Heart right ventricle (tissue), 16 donors: ENCODE results near the gene TMEM139. TPM values are rescaled to one million over a fixed set of nuclear protein-coding genes. Genes with fewer than 3 reads are reported as not detected.

Source experiments
- ATAC-seq, 8 donors: fragments of 200-7000 bp; cut with Tn5 transposase; one replicate each; pipeline ENCODE4 v1.9.1; 2020; ENCODE audit warnings: mild to moderate bottlenecking in 8 of 8, moderate library complexity in 8 of 8, moderate number of reproducible peaks in 1 of 8
- DNase-seq, 2 donors: peaks; one replicate each; pipeline ENCODE4 v3.0.0-alpha.2; 2020
- H3K27ac ChIP-seq, 10 donors: fragments of 200-600 bp; sonication (generic) in 2 of 10; one replicate each; pipeline versions ENCODE4 v1.5.0 to v1.8.0; 2020 to 2022; ENCODE audit warnings: mild to moderate bottlenecking in 3 of 10
- H3K27me3 ChIP-seq, 7 donors: fragments of 200-600 bp; one replicate each; pipeline ENCODE4 v1.8.0; 2021 to 2022; ENCODE audit warnings: mild to moderate bottlenecking in 2 of 7
- H3K36me3 ChIP-seq, 9 donors: fragments of 200-600 bp; sonication (generic) in 1 of 9; one replicate each; pipeline versions ENCODE4 v1.5.0 to v1.8.0; 2020 to 2022; ENCODE audit warnings: mild to moderate bottlenecking in 2 of 9
- H3K4me1 ChIP-seq, 9 donors: fragments of 200-600 bp; sonication (generic) in 1 of 9; one replicate each; pipeline versions ENCODE4 v1.5.0 to v1.8.0; 2020 to 2022; ENCODE audit warnings: mild to moderate bottlenecking in 4 of 9
- H3K4me3 ChIP-seq, 10 donors: fragments of 200-600 bp; sonication (generic) in 2 of 10; one replicate each; pipeline versions ENCODE4 v1.5.0 to v1.8.0; 2020 to 2022; ENCODE audit warnings: mild to moderate bottlenecking in 7 of 10, moderate library complexity in 2 of 10
- H3K9me3 ChIP-seq, 11 donors: fragments of 200-600 bp in 10 of 11; sonication (generic) in 2 of 11; one replicate each; pipeline versions ENCODE4 v1.5.0 to v1.8.0; 2013 to 2022; ENCODE audit warnings: mild to moderate bottlenecking in 2 of 11, control low read depth in 1 of 11, moderate library complexity in 1 of 11
- CTCF ChIP-seq, 9 donors: fragments of 200-600 bp; sonication (generic) in 2 of 9; IDR thresholded peaks; one replicate each; pipeline versions ENCODE4 v1.5.0 to v1.8.0; 2021 to 2022; ENCODE audit warnings: antibody characterized with exemption in 9 of 9, mild to moderate bottlenecking in 5 of 9, moderate library complexity in 1 of 9
- WGBS, 2 donors: extraction: QIAGEN DNeasy Blood & Tissue Kit; methylation state at CpG; one replicate each; pipeline ENCODE4 v1.1.7; 2013; ENCODE audit warnings: inconsistent platforms in 1 of 2; 5-methylcytosine and 5-hydroxymethylcytosine counted together
- intact Hi-C, 10 donors: fragments of 100-400 bp; cut with DNase I; formaldehyde crosslinking; loops; one replicate each; pipeline versions ENCODE4 v1.11.1 to v1.14.2; 2022
- polyA plus RNA-seq, 2 donors: library from polyadenylated mRNA; stranded (reverse); fragments of 200-250 nt; gene quantifications; one replicate each; pipeline ENCODE4 v1.2.3, GENCODE V29; 2013
- total RNA-seq, 10 donors: library from RNA; stranded (reverse); fragmentation: NEBNext Ultra II Directional in 3 of 10; extraction: Animal tissue kit (Norgen Biotek cat#: 25700) in 3 of 10; gene quantifications; one replicate each; pipeline versions ENCODE4 v1.2.1 to v1.2.4, GENCODE V29; 2021 to 2023
- donor health status: Arrhythmogenic right ventricular cardiomyopathy.
- donor health status: ischemic (EF 13 %, LVEDD 7.1; RV severe dilation, severe dysfunction).
- donor health status: healthy with polysubstance abuse.
- donor health status: DM: no; HTN: yes; CAD: no.
- donor health status: DM: no; HTN: no; CAD: no.
- donor health status: ischemic (EF 25% LVEDD 6.9; RV normal size, moderate dysfunction).
- donor health status: ischemic (EF 25% LVEDD 5.7; RV mildly dilated, moderate dysfunction).
- donor health status: healthy.
- donor health status: DM: yes; HTN: yes; CAD: no.
- donor health status: Ischemic cardiomyopathy.
- donor health status: ischemic (EF 35%, LVEDD 5.7; RV mildly dilated, moderate dysfunction).
- donor health status: nonischemic (EF 11% LVEDD 7.7; RV severe dilation, severe dysfunction).
- donor health status: DM: yes; HTN: yes; CAD: no.
- donor health status: PGD.
- donor health status: ischemic (EF 29% LVEDD 5.4; RV normal size, mild dysfunction).
- donor health status: nonischemic (EF 23%, LVEDD 6.1; RV moderate dilation, normal function).

TMEM139 gene
- total and polyA plus RNA-seq, 12 donors = 2.6 to 18.0 (median 11.1) TPM

- H3K36me3 ChIP-seq = peaks cover 0 to 3% (median 0%) of the 10 kb centered on the region in 9 donors
- H3K9me3 ChIP-seq = no peaks in the 10 kb centered on the region
- ATAC-seq (peak in 1 of 8 donors; percentile 7), DNase-seq (peak in 1 of 2 donors; percentile 21)
- peak overlapping the region in 6 of 10 donors; percentile 25 to 41 (median 38) for H3K4me3 ChIP-seq
- no peaks in the 10 kb centered on the region for H3K27me3 ChIP-seq
- WGBS, 2 donors = 43 to 67% methylated on average over 3 of the region's 3 CpGs
- peaks cover 0 to 61% (median 34%) of the 10 kb centered on the region in 9 donors for H3K4me1 ChIP-seq
- H3K27ac ChIP-seq = peak overlapping the region in 9 of 10 donors; percentile 9 to 99 (median 55)
- no peak for TF ChIP-seq CTCF (IDR thresholded peaks at IDR 0.05)
- intact Hi-C loops = loop anchor here in 3 of 10 donors (2.0 to 5.0 kb wide), 2 partner anchors 21 to 43 kb away; no protein-coding TSS in a partner anchor
These were observed 666 bp downstream of the TMEM139 start for GRCh38 chr7:143285470-143285778.

DNA sequence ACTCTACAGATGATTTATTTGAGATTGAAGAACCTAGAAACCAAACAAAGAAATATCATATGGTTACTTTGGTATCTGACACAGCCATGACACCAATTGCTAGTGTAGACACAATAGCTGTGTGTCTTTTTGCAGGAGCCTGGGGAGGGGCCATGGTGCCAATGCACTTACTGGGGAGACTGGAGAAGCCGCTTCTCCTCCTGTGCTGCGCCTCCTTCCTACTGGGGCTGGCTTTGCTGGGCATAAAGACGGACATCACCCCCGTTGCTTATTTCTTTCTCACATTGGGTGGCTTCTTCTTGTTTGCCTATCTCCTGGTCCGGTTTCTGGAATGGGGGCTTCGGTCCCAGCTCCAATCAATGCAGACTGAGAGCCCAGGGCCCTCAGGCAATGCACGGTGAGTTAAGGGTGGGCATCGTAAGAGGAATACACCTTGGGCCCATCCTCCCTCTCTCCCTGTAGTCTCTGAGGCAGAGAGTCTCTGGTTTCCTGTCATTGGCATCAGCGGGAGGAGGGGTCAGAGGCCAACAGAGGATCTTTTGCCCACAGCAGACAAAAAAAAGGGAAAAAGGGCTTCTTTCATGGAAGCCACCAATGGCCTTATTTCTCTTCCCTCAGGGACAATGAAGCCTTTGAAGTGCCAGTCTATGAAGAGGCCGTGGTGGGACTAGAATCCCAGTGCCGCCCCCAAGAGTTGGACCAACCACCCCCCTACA lies 1.2 kb downstream of the TMEM139 start:
- H3K9me3 ChIP-seq = no peaks in the 10 kb centered on the region
- intact Hi-C loops = loop anchor here in 3 of 10 donors (2.0 to 5.0 kb wide), 2 partner anchors 21 to 44 kb away; no protein-coding TSS in a partner anchor
- no peak for TF ChIP-seq CTCF (IDR thresholded peaks at IDR 0.05)
- H3K36me3 ChIP-seq = peaks cover 0 to 9% (median 0%) of the 10 kb centered on the region in 9 donors
- no peaks in the 10 kb centered on the region for H3K27me3 ChIP-seq
- DNase-seq (no peak), ATAC-seq (no peak)
- 92% methylated on average over 11 of the region's 11 CpGs for WGBS, 2 donors
- H3K4me1 ChIP-seq = peaks cover 0 to 65% (median 37%) of the 10 kb centered on the region in 9 donors
- H3K27ac ChIP-seq = peak overlapping the region in 8 of 10 donors; percentile 9 to 99 (median 56)
- H3K4me3 ChIP-seq = peak overlapping the region in 3 of 10 donors; percentile 37 to 41 (median 38)

DNA sequence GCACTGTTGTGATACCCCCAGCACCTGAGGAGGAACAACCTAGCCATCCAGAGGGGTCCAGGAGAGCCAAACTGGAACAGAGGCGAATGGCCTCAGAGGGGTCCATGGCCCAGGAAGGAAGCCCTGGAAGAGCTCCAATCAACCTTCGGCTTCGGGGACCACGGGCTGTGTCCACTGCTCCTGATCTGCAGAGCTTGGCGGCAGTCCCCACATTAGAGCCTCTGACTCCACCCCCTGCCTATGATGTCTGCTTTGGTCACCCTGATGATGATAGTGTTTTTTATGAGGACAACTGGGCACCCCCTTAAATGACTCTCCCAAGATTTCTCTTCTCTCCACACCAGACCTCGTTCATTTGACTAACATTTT lies 1.7 kb downstream of the TMEM139 start:
- WGBS, 2 donors = 85 to 96% methylated on average over 6 of the region's 6 CpGs
- no peak for DNase-seq
- no peak for TF ChIP-seq CTCF (IDR thresholded peaks at IDR 0.05)
- Histone ChIP-seq H3K27me3 (no peaks in the 10 kb centered on the region), H3K4me1 (peaks cover 0 to 69% (median 41%) of the 10 kb centered on the region in 9 donors), H3K27ac (peak overlapping the region in 3 of 10 donors; percentile 96 to 99 (median 96)), H3K36me3 (peaks cover 0 to 14% (median 0%) of the 10 kb centered on the region in 9 donors), H3K4me3 (no peak overlapping the region), H3K9me3 (no peaks in the 10 kb centered on the region)
- ATAC-seq = no peak
- intact Hi-C loops = loop anchor here in 2 of 10 donors (5.0 kb wide), 1 partner anchor 44 kb away; no protein-coding TSS in a partner anchor

DNA sequence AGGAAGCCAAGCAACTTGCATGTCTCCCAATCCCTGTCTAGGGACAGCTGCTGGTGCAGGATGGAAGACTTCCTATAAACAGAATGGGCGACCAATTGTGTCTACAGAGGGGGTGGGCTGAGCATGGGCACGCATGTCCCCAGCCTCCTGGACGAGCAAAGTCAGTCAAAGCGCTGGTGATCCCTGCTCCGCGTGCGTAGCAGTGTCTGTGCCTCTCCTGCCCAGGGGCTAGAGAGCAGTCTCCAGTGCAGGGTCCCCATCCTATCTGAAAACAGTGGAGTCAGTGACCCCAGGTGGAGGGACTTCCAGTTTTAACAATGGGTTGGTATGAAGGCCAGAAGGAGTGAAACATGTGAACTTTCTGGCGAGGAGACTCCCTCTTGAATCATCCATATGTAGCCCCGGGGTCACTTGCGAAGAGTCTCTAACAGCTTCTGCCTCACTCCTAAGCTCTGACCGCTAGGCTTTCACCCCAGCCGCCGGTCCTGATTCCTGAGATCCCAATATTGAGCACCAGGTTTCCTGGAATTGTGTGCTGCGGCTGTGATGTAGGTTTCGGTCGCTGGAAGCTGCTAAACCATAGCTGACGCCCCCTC lies 2.7 kb downstream of the TMEM139 start:
- peak overlapping the region; percentile 1 to 99 (median 96) for H3K27ac ChIP-seq
- DNase-seq (no peak), ATAC-seq (no peak)
- no peaks in the 10 kb centered on the region for H3K27me3 ChIP-seq
- no peaks in the 10 kb centered on the region for H3K9me3 ChIP-seq
- H3K4me3 ChIP-seq = peak overlapping the region; percentile 8 to 100 (median 96)
- TF ChIP-seq CTCF (IDR thresholded peaks at IDR 0.05) = peak in 1 of 9 donors; percentile 15
- peaks cover 0 to 69% (median 41%) of the 10 kb centered on the region in 9 donors for H3K4me1 ChIP-seq
- intact Hi-C loops = loop anchor here in 2 of 10 donors (5.0 kb wide), 1 partner anchor 45 kb away; no protein-coding TSS in a partner anchor
- peaks cover 0 to 24% (median 4%) of the 10 kb centered on the region in 9 donors for H3K36me3 ChIP-seq
- WGBS, 2 donors = 64 to 67% methylated on average over 17 of the region's 17 CpGs
